Measurements from ENCODE around the gene RPA3.

GRCh38 chr7:7613210-7613609 is 105.2 kb downstream of the RPA3 start:
- TF ChIP-seq CTCF (IDR thresholded peaks at IDR 0.05; ENCODE audit: low read depth, low read length) (no peak), POLR2A (IDR thresholded peaks at IDR 0.05; ENCODE audit: extremely low read depth, insufficient read length) (no peak), MYC (IDR thresholded peaks at IDR 0.05; ENCODE audit: low read depth, low read length) (no peak)
- TF ChIP-seq, protein P1, sequence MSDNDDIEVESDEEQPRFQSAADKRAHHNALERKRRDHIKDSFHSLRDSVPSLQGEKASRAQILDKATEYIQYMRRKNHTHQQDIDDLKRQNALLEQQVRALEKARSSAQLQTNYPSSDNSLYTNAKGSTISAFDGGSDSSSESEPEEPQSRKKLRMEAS (IDR thresholded peaks at IDR 0.05; ENCODE audit: low read depth, low read length), result no peak
